Activated CD8-positive, alpha-beta memory T cell treated with anti-CD3 and anti-CD28 coated beads for 36 hours (primary cell): Measurements from ENCODE around the gene UHRF2. TPM values are rescaled to one million over a fixed set of nuclear protein-coding genes. Genes with fewer than 3 reads are reported as not detected.

Source experiments
- CTCF ChIA-PET: fragments of 350-600 bp; sonication (Branson Sonifier 250); formaldehyde crosslinking; loops from one replicate; lab custom pipeline; 2021; ENCODE audit warnings: antibody characterized with exemption; lab: Charles Lee
- POLR2A ChIA-PET: fragments of 350-600 bp; sonication (Branson Sonifier 250); formaldehyde crosslinking; loops from one replicate; lab custom pipeline; 2021; ENCODE audit warnings: antibody characterized with exemption; lab: Charles Lee
- total RNA-seq, 2 experiments: library from RNA; stranded (reverse); gene quantifications; one replicate each; pipeline ENCODE4 v1.2.3, GENCODE V29; 2021

Gene UHRF2
- total RNA-seq, 2 experiments from 2014 or later, result 50.1 to 54.1 TPM

- CTCF ChIA-PET, result no interaction called here
These were observed 48.6 kb downstream of the UHRF2 start for GRCh38 chr9:6461619-6462018.

GRCh38 chr9:6467006-6467625, 54.1 kb downstream of the UHRF2 start:
- CTCF ChIA-PET, result interaction anchor here (1.7 kb wide), 1 partner anchor 29 kb away, joined by 5 read pairs; no protein-coding TSS in a partner anchor
- POLR2A ChIA-PET, result no interaction called here

More at GRCh38 chr9:6461619-6462018, 48.6 kb downstream of the UHRF2 start:
- POLR2A ChIA-PET, result no interaction called here

- ChIA-PET CTCF (interaction anchor here (0.5 to 1.3 kb wide), 3 partner anchors 10 to 97 kb away, joined by 3 read pairs; no protein-coding TSS in a partner anchor), POLR2A (no interaction called here)
These were observed 58.3 kb downstream of the UHRF2 start for GRCh38 chr9:6471231-6471850.

- ChIA-PET POLR2A (no interaction called here), CTCF (no interaction called here)
These were observed 60.2 kb downstream of the UHRF2 start for GRCh38 chr9:6473151-6473550.

- ChIA-PET POLR2A (no interaction called here), CTCF (no interaction called here)
These were observed 67.0 kb downstream of the UHRF2 start for GRCh38 chr9:6479959-6480358.

GRCh38 chr9:6484210-6484609, 71.2 kb downstream of the UHRF2 start:
- ChIA-PET POLR2A (interaction anchor here (0.6 kb wide), 1 partner anchor 35 kb away, joined by 3 read pairs; no protein-coding TSS in a partner anchor), CTCF (no interaction called here)

GRCh38 chr9:6488395-6488794, 75.4 kb downstream of the UHRF2 start:
- CTCF ChIA-PET, result no interaction called here

GRCh38 chr9:6489099-6489498, 76.1 kb downstream of the UHRF2 start:
- POLR2A ChIA-PET, result no interaction called here
- CTCF ChIA-PET, result no interaction called here

More at GRCh38 chr9:6488395-6488794, 75.4 kb downstream of the UHRF2 start:
- POLR2A ChIA-PET, result interaction anchor here (0.6 kb wide), 1 partner anchor 79 kb away, joined by 6 read pairs; no protein-coding TSS in a partner anchor

- POLR2A ChIA-PET, result no interaction called here
- CTCF ChIA-PET, result no interaction called here
These were observed 77.9 kb downstream of the UHRF2 start for GRCh38 chr9:6490863-6491262.

- CTCF ChIA-PET, result no interaction called here
These were observed 82.5 kb downstream of the UHRF2 start for GRCh38 chr9:6495466-6495865.

GRCh38 chr9:6498982-6499381, 86.0 kb downstream of the UHRF2 start:
- ChIA-PET CTCF (no interaction called here), POLR2A (no interaction called here)

More at GRCh38 chr9:6495466-6495865, 82.5 kb downstream of the UHRF2 start:
- POLR2A ChIA-PET, result no interaction called here

- CTCF ChIA-PET, result no interaction called here
- POLR2A ChIA-PET, result no interaction called here
These were observed 88.7 kb downstream of the UHRF2 start for GRCh38 chr9:6501526-6502210.

GRCh38 chr9:6502399-6502798, 89.4 kb downstream of the UHRF2 start:
- POLR2A ChIA-PET, result no interaction called here
- CTCF ChIA-PET, result no interaction called here

- POLR2A ChIA-PET, result no interaction called here
- CTCF ChIA-PET, result no interaction called here
These were observed 93.6 kb downstream of the UHRF2 start for GRCh38 chr9:6506571-6506970.

- CTCF ChIA-PET, result no interaction called here
- POLR2A ChIA-PET, result no interaction called here
These were observed 99.2 kb downstream of the UHRF2 start for GRCh38 chr9:6512085-6512657.

- POLR2A ChIA-PET, result no interaction called here
These were observed 109.3 kb downstream of the UHRF2 start for GRCh38 chr9:6522263-6522662.

GRCh38 chr9:6525326-6526045, 112.5 kb downstream of the UHRF2 start:
- CTCF ChIA-PET, result interaction anchor here (0.7 to 1.1 kb wide), 2 partner anchors 201 to 202 kb away, joined by 3 to 4 read pairs; no protein-coding TSS in a partner anchor
- POLR2A ChIA-PET, result interaction anchor here (0.6 kb wide), 1 partner anchor 72 kb away, joined by 3 read pairs; no protein-coding TSS in a partner anchor

More at GRCh38 chr9:6522263-6522662, 109.3 kb downstream of the UHRF2 start:
- CTCF ChIA-PET, result no interaction called here

GRCh38 chr9:6535594-6535993, 122.6 kb downstream of the UHRF2 start:
- ChIA-PET CTCF (no interaction called here), POLR2A (no interaction called here)

- ChIA-PET POLR2A (no interaction called here), CTCF (no interaction called here)
These were observed 125.7 kb downstream of the UHRF2 start for GRCh38 chr9:6538666-6539071.
